GM12875 (cell line): Measurements from ENCODE around the gene ACER1.

Experiments
- H3K4me3 ChIP-seq: one replicate; pipeline ENCODE4 v1.5.1; 2011; ENCODE audit warnings: low read depth, low read length, control low read depth
- CTCF ChIP-seq: IDR thresholded peaks from 2 replicates; pipeline ENCODE4 v1.5.1; 2011; ENCODE audit warnings: low read depth, mild to moderate bottlenecking, control low read depth, inconsistent platforms, low read length, moderate library complexity, borderline replicate concordance; ENCODE audit not compliant: insufficient read depth

ACER1 gene

GRCh38 chr19:6267552-6268381 is 65.6 kb downstream of the ACER1 start:
- TF ChIP-seq CTCF: no peak
- no peak overlapping the region for H3K4me3 ChIP-seq

GRCh38 chr19:6264803-6265202 is 68.6 kb downstream of the ACER1 start:
- no peak overlapping the region for H3K4me3 ChIP-seq
- no peak for TF ChIP-seq CTCF

- no peak for TF ChIP-seq CTCF
- no peak overlapping the region for H3K4me3 ChIP-seq
Measured at GRCh38 chr19:6263735-6264444, 69.5 kb downstream of the ACER1 start.

GRCh38 chr19:6263306-6263705 is 70.1 kb downstream of the ACER1 start:
- no peak overlapping the region for H3K4me3 ChIP-seq
- no peak for TF ChIP-seq CTCF

- no peak for TF ChIP-seq CTCF
Measured at GRCh38 chr19:6262519-6262918, 70.9 kb downstream of the ACER1 start.

GRCh38 chr19:6261883-6262282 is 71.5 kb downstream of the ACER1 start:
- no peak overlapping the region for H3K4me3 ChIP-seq
- no peak for TF ChIP-seq CTCF

More at GRCh38 chr19:6262519-6262918, 70.9 kb downstream of the ACER1 start:
- H3K4me3 ChIP-seq: no peak overlapping the region

GRCh38 chr19:6260912-6261650 is 72.3 kb downstream of the ACER1 start:
- H3K4me3 ChIP-seq: no peak overlapping the region
- TF ChIP-seq CTCF: peak; percentile 59
